Measurements from ENCODE around the gene SERTM1. TPM values are rescaled to one million over a fixed set of nuclear protein-coding genes. Genes with fewer than 3 reads are reported as not detected.

Gene SERTM1
- 0.18 TPM for total RNA-seq

GRCh38 chr13:36673838-36674326, at the start of gene SERTM1:
Gene SERTM1, plus strand, starts transcription at chr13:36674020. Its CDS starts 21,059 bp downstream, at chr13:36695079.

Other genes with a start within 250 kb of the SERTM1 start
- 0.58 TPM for gene CCNA1, start 241.5 kb upstream of the SERTM1 start, total RNA-seq
- 6.1 TPM for gene RFXAP, start 145.2 kb downstream of the SERTM1 start, total RNA-seq
- gene SMAD9, start 246.2 kb downstream of the SERTM1 start, total RNA-seq: 32.3 TPM